Peyer's patch (tissue), 4 donors: ENCODE measurements around the gene PPDPF.

ENCODE experiments used
- POLR2A ChIP-seq, 2 donors: fragments of 450-650 bp; IDR thresholded peaks; one replicate each; pipeline ENCODE4 v1.5.1; 2017; ENCODE audit warnings: antibody characterized with exemption in 2 of 2, mild to moderate bottlenecking in 2 of 2, moderate library complexity in 2 of 2
- TF ChIP-seq, protein P1 (sequence below), 6 experiments: fragments of 450-650 bp in 4 of 6; fragments of 200-600 bp in 2 of 6; sonication (generic) in 1 of 6; IDR thresholded peaks; one replicate each; pipeline ENCODE4 v1.5.1; 2017 to 2019; ENCODE audit warnings: antibody characterized with exemption in 6 of 6, mild to moderate bottlenecking in 3 of 6, moderate library complexity in 1 of 6

DNA sequence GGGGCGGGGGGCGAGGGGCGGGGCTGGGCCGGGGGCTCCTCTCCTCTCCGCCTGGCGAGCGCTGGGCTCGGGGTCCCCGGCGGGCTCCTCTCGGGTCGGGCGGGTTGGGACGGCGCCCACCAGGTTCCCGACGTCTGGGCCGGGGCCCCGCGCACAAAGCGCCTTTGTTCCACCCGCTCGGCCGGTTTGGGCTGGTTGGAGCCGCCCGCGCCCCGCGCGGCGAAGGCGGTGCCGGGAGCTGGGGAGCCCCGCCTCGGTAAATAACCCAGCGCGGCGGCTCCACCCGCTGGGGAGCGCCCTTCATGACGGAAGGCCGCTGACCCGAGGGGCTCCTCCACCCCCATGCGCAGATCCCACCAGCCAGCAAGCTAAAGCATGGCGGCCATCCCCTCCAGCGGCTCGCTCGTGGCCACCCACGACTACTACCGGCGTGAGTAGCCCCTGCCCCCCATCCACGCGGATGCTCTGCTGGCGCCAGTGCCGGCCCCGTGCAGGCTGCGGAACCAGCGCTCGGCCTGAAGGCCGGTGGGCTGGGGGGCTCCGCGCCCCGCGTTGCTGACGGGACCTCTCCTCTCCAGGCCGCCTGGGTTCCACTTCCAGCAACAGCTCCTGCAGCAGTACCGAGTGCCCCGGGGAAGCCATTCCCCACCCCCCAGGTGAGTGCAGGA lies 503 bp downstream of the PPDPF start:
- TF ChIP-seq, protein P1, sequence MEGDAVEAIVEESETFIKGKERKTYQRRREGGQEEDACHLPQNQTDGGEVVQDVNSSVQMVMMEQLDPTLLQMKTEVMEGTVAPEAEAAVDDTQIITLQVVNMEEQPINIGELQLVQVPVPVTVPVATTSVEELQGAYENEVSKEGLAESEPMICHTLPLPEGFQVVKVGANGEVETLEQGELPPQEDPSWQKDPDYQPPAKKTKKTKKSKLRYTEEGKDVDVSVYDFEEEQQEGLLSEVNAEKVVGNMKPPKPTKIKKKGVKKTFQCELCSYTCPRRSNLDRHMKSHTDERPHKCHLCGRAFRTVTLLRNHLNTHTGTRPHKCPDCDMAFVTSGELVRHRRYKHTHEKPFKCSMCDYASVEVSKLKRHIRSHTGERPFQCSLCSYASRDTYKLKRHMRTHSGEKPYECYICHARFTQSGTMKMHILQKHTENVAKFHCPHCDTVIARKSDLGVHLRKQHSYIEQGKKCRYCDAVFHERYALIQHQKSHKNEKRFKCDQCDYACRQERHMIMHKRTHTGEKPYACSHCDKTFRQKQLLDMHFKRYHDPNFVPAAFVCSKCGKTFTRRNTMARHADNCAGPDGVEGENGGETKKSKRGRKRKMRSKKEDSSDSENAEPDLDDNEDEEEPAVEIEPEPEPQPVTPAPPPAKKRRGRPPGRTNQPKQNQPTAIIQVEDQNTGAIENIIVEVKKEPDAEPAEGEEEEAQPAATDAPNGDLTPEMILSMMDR (IDR thresholded peaks at IDR 0.05), result peak in 2 of 6 experiments; percentile 13 to 15
- TF ChIP-seq POLR2A (IDR thresholded peaks at IDR 0.05), result no peak
